ENCODE data around the gene GCNT2.
"Not testable (repeated sequence)": the region's sequence is repeated elsewhere in the genome, so short reads cannot be mapped to it uniquely, and the experiment has no call there.

- not testable (repeated sequence) for TF ChIP-seq POLR2A (IDR thresholded peaks at IDR 0.05; ENCODE audit: low read depth); CTCF (IDR thresholded peaks at IDR 0.05)
These were observed 60.3 kb downstream of the GCNT2 start for GRCh38 chr6:10581402-10581801.
